NCI-H187 (cell line): ENCODE data around the gene GRIA1.

Experiments
- DNase-seq, 2 experiments: peaks; one replicate each; lab custom pipeline; 2025; lab: John Stamatoyannopoulos, UW

Gene GRIA1

GRCh38 chr5:153613144-153613543 lies 122.7 kb downstream of the GRIA1 start:
- no peak for DNase-seq

GRCh38 chr5:153613672-153614071 lies 123.2 kb downstream of the GRIA1 start:
- DNase-seq = peak in 1 of 2 experiments; percentile 6

DNA sequence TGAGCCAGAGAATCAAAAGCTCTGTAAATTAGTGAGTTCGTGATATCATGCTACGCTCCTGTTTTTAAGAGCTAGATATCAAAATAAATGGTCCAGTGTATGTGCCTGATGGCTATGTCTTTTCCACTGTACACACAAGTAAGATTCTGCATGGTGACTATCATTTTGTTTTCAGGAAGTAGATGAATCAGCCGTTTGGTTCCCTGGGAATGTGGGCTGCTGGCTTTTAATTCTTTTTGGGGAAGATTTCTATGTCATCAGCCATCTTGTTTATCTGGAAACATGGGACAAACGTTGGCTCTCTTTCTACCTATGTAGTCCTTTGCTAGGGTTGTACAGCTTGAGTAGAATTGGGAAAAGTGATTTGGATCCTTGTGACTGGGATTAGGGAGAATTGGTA lies 126.7 kb downstream of the GRIA1 start:
- no peak for DNase-seq

- no peak for DNase-seq
Measured at GRCh38 chr5:153618307-153618706, 127.8 kb downstream of the GRIA1 start.

- DNase-seq = no peak
Measured at GRCh38 chr5:153618867-153619266, 128.4 kb downstream of the GRIA1 start.

- no peak for DNase-seq
Measured at GRCh38 chr5:153619771-153620170, 129.3 kb downstream of the GRIA1 start.

DNA sequence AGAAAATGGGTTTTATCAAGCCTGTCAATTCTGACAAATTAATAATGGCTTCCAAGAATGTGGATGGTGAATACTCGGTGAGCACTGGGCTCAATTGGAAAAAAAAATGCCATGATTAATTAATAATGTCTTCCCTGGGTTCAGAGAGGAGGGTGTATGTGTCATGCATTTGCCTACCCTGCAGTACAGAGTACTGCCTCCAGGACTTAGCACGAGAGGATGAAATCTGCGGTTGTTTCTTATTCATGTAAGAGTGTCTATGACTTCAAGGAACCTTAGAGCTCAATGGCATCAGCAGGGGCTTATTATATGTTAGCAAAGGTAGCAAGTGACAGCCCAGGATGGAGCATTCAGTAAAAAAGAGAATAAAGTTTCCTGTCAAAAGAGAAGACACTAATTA lies 132.7 kb downstream of the GRIA1 start:
- no peak for DNase-seq

DNA sequence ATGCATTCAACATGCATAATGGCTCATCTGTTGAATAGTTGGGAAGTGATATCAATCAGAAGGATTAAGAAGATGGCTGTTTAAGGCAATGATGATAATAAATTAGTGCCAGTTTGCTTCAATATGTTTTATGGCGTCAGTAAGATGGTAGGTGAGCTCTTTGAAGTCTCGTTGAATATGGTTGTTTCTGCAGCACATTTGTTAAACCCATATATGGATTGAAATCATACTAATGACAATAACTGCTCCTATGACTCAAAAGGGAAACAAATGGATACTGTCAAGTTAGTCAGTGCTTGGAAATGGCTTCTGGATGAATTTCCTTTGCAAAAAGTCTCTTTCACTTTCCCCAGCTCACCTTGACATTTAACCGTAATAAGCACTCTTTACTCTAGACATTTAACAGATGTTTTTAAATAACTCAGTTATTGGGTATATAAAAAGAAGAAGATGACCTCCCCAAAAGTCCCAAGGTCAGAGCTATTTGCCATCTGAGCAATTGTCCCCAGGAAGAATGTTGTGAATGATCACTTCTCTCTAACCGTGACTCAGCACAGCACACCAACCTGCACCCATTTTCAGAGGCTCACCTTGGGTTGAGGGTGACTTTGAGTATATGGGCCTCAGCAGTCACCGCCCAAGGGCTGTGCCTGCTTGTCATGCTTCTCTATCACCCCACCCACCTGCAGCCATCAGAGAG lies 133.4 kb downstream of the GRIA1 start:
- DNase-seq = no peak

DNA sequence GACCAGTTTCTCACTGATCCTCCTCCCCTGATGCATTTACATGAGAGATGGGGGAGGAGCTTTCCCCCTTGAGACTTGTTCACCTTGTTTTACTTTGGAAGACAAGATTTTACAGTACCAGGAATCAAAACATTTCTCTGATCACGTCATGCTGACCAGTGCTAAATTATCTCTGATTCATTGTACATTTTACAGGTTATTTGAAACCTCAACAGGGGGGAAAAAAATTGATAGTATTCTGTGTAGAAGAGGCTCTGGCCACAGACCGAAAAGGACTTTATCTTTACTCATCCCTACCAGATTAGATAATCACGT lies 133.9 kb downstream of the GRIA1 start:
- DNase-seq = no peak

- DNase-seq = no peak
Measured at GRCh38 chr5:153625826-153626354, 135.4 kb downstream of the GRIA1 start.

DNA sequence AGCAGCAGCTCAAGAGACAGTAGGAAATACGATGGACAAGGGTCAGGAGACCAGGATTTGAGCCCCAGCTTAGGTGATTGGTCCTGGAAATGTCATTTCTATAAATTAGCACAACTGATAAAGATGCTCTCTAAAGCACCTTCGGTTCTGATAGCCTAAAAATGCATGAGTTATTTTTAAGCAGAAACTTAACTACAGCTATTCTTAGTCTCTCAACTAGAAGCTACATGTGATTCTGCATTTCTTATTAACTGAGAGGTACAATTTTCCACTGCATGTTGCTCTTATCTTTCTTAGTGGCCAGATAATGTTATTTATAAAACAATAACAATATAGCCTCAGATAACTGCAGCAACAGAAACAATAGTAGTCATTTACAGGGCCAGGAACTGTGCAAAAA lies 136.4 kb downstream of the GRIA1 start:
- no peak for DNase-seq

DNA sequence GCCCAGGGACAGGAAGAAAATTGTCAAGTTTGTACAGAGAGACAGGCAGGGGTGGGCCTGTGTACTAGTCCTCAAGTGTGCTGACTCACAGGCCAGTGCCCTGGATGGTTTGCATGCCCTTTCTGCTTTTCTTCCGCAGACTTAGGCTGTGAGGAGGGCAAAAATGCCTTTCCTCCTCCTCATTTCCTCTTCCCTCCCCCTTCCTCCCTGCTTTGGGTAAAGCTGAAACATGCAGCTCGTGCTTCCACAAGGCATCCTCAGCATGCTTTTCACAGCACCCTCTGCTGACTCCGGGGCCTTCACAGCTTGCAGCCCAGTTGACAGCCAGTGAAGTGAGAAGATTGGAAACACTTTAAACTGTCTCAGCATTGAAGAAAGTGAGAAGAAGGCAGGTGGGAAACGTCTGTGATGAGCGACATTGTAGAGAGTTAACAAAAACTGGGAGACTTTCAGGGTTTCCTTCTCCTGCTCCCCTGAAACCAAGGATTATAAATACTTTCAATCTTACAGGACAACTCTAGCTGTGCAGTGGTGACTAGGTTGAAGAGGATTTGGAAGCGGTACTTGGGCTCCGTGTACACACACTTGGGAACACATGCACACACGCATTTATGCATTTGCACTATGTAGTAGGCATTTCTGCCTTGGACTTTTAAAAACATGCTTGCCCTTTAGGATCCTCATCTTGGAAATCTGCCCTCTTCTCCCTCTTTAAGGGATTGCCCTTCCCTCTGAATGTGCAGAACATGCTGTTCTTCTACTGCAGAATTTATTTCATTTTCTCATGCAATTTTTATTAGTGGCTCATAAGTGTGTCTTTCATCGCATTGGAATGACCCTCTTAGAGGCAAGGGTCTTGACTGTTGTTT lies 138.8 kb downstream of the GRIA1 start:
- no peak for DNase-seq

DNA sequence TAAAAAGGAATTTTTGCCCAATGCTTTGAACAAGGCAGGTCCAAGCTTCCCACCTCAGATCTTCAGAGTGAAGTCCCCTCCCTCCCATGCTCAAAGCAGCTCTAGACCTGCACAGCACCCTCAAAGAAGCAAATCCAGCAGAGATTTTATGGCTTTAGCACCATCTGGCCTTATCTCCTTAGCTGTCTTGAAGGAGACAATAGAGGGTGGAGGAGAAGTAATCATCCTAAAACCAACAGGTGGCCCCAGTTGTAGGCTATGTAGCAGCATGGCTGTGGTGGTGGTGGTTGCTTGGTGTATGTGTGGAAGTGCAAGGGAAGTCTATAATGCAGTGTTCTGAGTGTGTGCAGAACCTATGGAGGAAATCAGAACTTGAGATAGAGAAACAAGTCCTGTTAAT lies 140.1 kb downstream of the GRIA1 start:
- no peak for DNase-seq

DNA sequence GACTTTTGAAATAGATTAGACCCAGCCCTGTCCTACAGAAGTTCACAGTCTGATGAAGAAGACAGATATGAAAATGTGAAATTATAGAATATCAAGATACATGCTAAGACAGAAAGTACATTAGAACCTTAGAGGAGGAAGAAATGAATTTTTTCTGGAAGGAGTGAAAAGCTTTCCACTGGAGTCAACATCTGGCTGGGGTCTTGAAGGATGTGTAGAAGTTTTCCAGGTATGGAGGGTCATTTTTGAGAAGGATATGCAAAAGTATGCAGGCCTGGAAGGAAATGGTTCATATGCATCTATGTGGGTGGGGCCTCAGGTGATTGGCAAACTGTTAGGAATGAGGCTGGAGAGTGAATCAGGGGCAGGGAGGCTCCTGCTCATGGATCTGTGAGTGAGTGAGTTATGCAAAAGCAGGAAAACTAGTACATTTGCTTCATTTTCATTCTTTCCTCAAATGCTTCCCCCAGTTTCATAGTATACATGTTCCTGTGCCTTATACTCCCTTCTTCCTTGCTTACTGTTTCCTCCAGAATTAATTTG lies 142.3 kb downstream of the GRIA1 start:
- no peak for DNase-seq

DNA sequence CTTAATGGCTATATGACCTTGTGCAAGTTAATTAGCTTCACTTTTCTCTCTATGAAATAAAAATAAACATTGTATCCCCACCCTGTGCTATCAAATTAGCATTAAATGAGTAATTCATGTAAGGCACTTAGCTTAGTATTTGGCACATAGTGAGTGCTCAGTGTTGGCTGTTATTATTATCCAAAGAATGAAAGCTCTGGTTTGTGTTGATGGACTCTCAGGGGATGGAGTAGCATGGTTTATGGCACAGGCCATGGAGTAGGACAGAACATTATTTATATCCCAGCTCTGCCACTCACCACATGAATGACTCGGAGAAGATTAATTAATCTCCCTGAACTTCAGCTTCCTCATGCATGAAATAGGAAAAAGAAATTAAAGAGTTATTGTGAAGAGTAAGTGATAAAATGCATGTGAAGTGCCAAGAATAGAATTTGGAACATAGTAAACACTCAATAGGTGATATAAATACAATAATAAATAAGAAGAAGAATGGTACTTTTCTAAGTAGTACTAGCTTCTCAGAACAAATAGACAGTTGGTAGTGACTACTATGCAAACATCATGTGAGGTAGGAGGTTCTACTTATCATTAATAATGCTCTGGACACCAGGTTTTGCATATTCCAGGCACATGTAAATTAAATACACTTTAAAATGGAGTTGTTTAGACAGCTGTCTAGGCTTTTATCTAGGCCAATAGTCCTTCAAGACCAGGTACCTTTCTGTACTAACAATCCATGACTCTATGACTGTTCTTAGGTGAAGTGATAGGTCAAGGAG lies 146.4 kb downstream of the GRIA1 start:
- no peak for DNase-seq

DNA sequence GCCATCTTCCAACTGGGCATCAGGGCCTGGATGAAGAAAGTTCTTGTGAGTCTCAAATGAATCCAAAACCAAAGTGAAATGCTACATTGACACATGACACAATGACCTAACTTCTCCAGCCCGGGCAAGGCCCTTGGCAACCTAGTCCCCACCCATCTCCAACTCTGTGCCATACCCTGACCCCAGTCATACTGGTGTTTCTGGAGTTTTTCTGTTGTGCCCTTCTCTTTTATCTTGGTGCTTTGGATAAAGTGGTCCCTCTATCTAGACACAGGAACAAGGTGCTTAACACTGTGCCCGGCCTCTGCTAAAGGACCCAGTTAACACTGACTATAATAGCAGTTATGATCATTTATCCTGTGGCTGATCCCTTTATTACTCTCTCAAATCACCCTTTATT lies 149.8 kb downstream of the GRIA1 start:
- no peak for DNase-seq

DNA sequence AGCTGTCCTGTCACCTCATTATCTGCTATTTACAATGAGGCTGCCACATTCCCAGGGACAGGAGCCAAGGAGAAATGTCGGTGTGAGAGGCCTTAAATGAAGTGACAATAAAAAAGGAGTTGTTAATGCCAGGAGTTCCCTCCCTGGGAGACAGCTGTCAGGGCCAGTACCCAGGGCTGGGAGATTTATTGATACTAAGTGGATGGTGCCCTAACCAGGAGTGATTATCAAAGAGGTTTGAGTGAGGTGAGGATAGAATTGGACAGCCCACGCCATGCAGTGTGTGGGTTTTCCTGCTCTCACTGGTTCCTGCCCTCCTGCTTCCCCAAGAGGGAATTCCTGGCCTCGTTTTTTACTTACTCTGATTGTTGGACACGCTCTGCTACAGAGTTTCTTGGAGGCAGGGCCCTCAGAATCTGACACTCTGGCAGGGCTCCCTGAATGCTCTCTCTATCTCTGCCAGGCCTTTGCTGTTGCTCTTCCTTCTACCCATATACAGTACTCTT lies 150.8 kb downstream of the GRIA1 start:
- no peak for DNase-seq

DNA sequence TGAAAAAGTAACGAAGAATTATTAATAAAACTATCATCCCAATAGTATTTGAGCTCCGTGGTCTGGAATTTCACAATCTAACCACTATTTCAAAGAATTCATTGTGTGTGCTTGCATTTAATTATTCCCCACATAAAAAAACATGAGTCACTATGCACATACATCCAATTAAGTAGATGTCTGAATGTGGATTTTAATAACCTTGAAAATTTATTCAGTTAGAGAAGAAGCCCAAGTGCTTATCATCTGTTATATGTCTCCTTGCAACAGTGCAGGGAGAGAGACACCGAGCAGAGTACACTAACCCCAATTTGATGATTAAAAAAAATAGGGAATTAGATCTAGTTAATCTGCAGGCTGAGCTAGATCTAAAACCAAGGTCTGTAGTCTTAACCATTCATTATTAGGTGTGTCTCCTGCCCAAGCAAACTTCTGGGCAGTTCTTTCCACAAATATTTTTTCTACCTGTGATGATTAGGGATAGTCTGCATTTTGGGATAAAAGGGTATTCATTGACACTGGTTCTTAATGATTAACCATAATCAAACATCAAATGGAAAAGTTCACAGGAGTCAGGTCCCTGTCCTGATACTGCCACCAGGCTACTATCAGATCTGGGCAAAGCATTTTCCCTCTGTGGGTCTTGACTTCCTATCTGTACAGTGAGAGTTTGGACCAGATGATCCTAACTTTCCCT lies 164.2 kb downstream of the GRIA1 start:
- DNase-seq = no peak

- DNase-seq = no peak
Measured at GRCh38 chr5:153655201-153655510, 164.7 kb downstream of the GRIA1 start.

DNA sequence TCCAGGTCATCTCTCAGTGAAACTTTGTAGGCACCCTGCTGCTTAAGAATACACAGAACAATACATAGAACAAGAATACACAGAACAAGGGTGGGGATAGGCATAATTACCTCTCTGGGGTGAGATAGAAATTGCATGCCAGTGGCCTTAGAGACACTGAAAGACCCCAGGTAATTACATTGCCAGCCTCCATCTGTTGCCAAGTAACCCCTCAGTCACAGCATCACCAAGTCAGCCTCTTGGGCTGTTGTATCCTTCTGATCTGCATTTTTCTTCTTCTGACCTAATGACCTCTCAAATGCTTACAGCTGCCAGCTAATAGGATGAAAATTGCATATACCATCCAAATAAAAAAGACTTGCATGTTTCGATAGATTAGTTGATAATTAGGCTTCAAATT lies 167.7 kb downstream of the GRIA1 start:
- DNase-seq = no peak

DNA sequence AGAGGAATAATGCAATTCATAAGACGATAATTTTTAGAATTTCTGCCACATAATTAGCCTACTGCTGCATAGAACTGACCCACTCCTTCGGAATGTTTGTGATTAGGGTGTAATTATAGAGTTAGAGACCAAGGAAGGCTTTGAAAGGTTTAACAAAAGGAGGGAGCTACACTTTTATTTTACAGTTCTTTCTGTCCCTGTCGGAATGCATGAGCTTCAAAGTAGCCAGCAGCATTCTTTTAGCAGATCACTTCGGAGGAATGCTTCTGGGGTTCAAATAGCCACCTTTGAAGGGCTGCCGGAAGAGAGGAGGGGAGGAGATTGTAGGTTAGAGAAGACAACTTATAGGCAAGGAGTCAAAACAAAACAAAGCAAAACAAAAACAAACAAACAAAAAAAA lies 168.1 kb downstream of the GRIA1 start:
- DNase-seq = no peak
